Measurements from ENCODE around the gene LYRM7.
A peak's percentile ranks its signal among the peaks of the same experiment; 100 is the strongest.
"Not testable (repeated sequence)": the region's sequence is repeated elsewhere in the genome, so short reads cannot be mapped to it uniquely, and the experiment has no call there.

LYRM7 gene

DNA sequence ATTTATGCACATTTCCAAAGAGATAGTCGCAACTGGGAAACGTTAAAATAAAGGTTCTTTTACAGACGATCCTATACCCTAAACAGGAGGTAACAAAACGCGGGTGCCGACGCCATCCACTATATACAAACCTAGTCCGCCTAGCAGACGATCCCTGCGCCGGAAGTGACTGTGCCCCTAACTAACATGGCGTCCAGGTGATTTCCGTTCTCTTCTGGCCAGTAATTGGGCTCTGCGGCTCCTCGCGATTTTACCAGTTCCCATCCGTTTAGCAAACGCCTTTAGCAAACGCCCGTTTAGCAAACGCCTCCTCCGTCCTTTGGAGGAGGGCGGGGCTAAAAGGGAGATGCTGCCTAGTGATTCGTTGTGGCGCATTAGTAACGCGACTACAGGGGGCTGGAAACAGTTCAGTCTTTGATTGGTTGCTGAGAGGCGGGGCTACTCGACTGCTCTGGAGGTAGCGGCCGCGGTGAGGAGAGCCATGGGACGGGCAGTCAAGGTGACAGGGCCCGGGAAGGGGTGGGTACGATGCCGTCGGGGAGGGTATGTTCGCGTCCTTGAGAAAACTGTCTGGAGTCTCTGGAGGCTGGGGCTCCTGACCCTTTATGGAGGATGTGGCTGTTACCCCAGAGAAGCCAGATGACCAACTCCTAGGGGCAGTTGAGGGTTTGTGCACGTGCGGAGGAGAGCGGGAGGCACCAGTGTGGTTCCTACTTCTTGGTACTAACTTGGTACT is at the start of gene LYRM7:
TSS of gene LYRM7 (plus strand) at position 405 of the 736 bp plus-strand sequence. CDS start at position 482, 77 bp downstream.
- DNase-seq: peak; percentile 94

DNA sequence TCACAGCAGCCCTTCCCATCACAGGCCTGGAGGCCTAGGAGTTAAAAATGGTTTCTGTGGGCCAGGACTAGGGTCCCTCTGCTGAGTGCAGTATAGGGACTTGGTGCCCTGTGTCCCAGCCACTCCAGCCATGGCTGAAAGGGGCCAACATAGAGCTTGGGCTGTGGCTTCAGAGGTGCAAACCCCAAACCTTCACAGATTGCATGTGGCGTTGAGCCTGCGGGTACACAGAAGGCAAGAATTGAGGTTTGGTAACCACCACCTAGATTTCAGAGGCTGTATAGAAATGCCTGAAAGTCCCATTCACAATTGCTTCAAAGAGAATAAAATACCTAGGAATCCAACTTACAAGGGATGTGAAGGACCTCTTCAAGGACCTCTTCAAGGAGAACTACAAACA is 43.5 kb upstream of the LYRM7 start:
- DNase-seq: not testable (repeated sequence)

DNA sequence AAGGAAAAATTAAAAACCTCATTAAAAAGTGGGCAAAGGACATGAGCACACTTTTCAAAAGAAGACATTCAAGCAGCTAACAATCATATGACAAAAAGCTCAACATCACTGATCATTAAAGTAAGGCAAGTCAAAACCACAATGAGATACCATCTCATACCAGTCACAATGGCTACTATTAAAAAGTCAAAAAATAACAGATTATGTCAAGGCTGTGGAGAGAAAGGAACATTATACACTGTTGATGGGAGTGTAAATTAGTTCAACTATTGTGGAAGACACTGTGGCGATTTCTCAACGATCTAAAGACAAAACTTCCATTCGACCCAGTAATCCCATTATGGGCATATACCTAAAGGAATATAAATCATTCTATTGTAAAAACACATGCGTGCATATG is 41.4 kb upstream of the LYRM7 start:
- no peak for DNase-seq

DNA sequence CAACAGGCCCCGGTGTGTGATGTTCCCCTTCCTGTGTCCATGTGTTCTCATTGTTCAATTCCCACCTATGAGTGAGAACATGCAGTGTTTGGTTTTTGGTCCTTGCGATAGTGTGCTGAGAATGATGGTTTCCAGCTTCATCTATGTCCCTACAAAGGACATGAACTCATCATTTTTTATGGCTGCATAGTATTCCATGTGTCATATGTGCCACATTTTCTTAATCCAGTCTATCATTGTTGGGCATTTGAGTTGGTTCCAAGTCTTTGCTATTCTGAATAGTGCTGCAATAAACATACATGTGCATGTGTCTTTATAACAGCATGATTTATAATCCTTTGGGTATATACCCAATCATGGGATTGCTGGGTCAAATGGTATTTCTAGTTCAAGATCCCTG is 37.7 kb upstream of the LYRM7 start:
- DNase-seq: not testable (repeated sequence)

DNA sequence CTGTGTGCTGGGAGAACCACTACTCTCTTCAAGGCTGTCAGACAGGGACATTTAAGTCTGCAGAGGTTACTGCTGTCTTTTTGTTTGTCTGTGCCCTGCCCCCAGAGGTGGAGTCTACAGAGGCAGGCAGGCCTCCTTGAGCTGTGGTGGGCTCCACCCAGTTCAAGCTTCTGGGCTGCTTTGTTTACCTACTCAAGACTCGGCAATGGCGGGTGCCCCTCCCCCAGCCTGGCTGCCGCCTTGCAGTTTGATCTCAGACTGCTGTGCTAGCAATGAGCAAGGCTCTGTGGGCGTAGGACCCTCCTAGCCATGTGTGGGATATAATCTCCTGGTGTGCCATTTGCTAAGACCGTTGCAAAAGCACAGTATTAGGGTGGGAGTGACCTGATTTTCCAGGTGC is 32.3 kb upstream of the LYRM7 start:
- DNase-seq: not testable (repeated sequence)

DNA sequence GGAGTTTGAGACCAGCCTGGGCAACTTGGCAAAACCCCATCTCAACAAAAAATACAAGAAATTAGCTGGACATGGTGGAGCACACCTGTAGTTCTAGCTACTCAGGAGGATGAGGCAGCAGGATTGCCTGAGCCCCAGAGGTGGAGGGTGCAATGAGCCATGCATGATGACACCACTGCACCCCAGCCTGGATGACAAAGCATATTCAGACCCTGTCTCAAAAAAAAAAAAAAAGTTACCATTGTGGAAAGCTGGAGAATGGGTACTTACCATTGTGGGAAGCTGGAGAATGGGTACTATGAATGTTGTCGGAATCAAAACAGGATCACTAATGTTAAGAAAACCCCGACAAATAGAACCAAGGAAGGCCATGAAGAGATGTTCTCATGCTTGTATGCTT is 31.4 kb upstream of the LYRM7 start:
- no peak for DNase-seq

DNA sequence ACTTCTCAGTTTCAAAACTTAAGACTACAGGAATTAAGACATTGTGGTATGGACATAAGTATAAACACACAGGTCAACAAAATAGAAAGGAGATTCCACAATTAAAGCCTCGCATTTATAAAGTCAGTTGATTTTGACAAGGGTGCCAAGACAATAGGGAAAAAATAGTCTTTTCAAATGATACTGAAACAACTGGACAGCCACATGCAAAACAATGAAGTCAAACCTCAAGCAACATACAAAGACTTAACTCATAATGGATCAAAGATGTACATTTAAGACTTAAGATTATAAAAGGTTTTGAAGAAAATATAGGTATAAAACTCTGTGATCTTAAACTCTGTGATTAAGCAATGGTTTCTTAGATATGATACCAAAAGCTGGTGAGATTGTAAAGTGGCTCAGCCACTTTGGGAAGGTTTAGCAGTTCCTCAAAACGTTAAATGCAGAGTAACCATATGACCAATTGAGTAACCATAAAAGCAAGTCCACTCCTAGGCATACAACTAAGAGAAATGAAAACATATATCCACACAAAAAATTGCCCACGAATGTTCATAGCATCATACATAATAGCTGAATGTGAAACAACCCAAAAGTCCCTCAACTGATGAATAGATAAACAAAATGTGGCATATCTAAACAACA is 27.6 kb upstream of the LYRM7 start:
- no peak for DNase-seq

DNA sequence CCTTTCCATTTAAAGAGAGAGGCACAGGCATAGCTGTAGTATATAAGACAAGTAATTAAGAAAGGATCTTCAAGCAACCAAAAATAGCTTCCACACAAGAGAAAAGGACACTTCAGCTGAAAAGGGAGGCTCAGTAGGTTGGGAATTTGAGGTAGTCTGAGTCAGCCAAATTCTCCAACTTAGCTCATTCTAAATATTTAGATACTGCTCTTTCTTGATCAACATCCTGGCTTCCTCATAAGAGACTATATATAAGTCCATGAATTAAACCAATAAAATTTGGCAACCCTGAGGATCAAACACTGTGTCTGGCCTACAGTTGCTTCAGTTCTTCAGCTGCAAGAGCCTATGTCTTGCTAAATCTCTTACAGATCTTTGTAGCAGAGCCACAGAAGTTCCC is 23.5 kb upstream of the LYRM7 start:
- no peak for DNase-seq

DNA sequence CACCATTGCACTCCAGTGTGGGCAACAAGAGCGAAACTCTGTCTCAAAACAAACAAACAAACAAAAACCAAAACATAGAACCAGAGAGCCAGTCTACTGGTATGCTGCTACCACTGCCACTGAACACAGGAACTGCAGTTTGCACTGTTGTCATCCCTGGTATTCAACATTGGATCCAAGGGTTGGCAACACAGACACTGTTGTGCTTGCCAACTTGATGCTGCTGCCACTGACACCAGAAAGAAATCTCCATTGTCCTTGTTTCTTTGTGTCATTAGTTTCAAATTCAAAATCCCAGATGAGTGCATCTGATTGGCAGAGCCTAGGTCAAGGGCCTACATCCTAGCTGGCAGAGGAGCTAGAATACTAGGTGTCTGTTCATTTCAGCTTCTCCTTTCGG is 21.9 kb upstream of the LYRM7 start:
- DNase-seq: no peak

DNA sequence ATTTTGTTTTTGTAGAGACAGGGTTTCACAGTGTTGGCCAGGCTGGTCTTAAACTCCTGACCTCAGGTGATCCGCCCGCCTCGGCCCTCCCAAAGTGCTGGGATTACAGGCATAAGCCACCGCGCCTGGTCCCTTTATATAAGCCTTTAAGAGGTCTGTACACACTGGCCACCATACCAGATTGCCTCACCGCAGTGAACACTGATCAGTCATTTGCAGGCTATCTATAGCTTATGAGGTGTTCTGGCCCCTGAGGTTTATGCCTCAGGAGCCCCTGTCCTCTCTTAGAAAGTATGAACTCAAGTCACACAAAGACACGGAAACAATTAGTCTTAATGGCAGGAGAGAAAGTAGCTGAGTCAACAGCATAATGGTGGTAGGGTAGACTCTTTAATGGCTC is 20.3 kb upstream of the LYRM7 start:
- no peak for DNase-seq

DNA sequence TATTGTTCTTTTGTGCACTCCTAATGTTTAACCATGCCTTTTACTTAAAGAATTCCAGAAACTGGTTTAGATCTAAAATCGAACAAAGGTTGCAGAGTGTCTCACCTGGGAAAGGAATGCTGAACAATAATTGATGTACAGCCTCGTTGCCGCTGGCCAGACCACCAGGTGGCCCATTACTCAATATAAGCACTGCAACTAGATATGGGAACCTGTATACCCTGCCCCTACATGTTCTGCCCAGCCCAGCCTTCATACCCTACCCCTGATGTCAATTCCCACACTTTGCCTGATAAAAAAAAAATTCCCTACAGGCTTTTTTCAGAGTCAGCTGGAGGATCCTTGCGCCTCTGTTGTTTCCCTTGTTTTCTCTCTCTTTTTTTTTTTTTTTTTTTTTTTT is 19.5 kb upstream of the LYRM7 start:
- DNase-seq: no peak

DNA sequence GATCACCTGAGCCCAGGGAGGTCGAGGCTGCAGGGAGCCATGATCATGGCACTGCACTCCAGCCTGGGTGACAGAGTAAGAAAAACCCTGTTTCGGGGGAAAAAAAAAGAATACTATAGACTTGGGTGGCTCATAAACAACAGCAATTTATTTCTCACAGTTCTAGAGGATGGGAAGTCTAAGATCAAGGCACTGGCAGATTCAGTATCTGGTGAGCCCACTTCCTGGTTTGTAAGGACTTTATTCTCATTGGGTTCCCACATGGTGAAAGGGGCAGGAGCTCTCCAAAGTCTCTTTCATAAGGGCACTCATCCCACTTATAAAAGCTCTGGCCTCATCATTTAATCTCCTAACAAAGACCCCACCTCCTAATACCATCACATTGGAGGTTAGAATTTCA is 14.4 kb upstream of the LYRM7 start:
- no peak for DNase-seq

DNA sequence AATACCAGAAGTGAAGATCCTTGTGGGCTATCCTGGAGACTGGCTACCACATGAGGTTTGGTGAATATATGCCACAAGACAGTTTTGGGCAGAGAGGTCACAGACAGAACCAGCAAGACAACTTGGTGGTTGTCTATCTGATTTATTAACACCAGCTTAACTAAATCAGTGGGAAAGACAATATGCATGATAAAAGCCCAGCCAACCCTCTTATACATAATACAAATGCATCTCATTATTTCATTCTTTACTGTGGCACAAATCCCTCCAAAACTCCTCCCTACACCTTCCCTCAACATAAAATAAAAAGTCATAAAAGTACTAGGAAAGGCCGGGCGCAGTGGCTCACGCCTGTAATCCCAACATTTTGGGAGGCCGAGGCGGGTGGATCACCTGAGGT is 13.8 kb upstream of the LYRM7 start:
- DNase-seq: no peak

DNA sequence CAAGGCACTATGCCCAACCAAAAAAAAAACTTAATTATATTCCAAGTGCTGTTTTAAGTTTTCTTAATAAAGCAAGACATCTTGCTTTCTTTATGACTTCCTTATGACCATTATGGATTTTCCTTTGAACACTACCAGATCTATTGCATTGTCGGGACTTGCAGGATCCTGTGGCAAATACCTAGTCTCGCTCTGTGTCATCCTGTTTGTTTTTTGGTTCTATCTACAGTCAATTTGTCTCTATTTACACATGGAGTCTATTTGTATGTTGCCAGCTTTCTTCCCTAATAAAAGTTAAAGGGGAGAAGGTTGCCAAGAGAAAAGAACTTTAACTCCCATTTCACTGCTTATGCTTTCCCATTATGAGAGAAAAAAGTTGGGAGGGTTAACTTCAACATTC is 10.6 kb upstream of the LYRM7 start:
- DNase-seq: no peak

DNA sequence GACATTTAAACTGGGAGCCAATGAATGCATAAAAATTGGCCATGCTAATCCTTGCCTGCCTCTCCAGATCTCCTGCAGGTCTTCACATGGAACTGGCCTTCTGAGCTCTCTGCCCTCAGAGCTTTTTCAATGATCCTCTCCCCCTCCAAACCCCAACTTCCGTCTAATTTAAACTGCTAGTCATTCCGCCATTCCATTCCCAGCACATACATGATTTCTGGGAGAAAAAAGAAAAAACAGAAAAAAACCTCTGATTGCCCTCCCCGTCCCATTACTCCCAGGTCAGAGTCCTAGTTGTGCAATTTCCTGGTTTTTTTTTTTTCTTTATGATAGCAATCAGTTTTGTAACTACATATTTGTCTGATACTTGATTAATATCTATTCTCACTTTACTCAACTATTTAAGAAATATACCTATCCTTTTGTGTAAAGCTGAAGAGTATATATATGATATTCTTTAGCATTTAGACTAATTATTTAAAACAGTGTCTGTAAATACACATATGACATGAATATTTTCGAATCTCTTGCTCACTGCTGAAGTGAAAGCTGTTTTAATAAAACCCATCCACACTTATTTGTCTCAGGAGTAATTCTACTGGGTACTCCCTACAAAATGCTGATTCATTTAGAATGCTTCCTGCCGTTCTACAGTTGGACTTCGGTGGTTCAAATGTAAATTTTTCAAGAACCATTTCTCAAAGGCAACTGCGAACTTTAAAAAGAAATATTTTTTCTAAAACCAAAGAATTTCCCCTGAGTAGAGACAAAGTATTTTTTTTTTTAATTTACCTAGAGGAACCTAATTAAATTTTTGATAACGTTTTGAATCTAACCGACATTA is 7.2 kb upstream of the LYRM7 start:
- DNase-seq: no peak

DNA sequence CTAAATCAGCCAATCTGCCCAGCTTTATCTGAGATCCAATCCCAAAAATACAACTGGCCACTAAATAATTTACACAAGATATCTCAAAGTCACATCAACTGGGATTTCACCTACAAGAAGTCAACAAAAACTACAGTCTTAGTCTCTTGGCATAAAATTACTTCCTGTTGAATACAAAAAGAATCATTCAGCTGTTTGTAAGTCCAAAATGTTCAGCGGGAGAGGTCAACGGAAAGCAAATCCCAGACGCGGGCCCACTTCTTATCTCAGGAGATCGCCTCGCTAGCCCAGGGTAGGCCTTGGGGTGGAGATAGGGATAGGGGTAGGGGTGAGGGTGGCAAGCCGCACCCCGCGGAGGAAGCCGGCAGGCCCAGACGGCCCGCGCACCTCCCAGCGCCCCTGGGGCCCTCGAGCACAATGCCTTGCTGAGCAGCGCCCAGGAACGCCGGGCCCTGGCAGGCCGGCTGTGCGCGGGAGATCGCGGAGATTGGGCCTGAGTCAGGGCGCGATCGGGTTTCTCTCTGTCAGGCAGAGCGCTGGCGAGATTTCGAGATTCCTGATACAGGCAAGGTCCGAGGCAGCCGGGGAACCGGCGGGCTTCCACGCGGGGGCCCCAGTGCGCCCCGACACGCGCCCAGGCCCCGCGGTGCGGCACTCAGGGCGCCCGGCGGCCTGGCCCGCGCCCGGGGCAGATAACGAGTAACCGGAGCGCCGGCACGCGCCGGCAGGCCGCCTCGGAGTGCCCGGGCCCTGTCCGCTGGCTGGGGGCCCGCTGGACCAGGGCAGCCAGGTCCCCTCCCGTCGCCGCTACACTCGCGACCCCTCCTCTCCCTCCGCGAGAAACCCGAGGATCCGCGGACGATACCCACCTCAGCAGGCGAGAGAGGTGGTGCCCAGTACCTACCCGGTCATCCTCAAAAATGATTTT is 6.3 kb upstream of the LYRM7 start:
- DNase-seq: peak; percentile 73 to 75

DNA sequence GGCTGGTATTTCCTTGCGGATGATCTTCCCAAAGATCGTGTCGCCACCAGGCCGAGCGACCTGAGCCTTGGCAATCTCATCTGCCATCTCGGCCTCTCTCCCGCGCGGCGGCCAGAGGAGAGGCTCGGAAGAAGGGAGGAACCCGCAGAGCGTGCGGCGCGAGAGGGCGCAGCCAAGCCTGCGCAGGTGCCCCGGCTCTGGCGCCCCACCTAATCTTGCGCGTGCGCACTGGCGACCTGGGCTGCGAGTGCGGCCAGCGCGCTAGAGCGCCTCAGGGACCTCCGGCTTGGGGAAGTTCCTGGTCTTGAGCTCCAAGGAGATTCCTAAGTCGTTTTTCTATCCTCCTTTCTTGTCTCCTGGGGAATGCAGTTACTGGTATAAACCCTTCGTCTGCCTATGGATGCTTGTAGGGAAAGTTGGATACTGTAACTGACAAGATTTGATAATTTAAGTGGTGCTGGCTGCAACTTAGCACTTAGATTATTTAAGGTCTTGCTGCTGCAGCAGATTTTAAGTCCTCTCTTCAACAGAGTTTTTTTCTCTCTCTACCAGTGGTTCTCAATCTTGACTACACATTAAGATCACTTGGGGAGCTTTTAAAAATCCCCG is 5.5 kb upstream of the LYRM7 start, which contains the start of gene HINT1:
TSS of gene HINT1 (minus strand) at position 138 of the 609 bp plus-strand sequence. CDS start at position 87, 51 bp downstream.
- peak; percentile 92 to 94 for DNase-seq

DNA sequence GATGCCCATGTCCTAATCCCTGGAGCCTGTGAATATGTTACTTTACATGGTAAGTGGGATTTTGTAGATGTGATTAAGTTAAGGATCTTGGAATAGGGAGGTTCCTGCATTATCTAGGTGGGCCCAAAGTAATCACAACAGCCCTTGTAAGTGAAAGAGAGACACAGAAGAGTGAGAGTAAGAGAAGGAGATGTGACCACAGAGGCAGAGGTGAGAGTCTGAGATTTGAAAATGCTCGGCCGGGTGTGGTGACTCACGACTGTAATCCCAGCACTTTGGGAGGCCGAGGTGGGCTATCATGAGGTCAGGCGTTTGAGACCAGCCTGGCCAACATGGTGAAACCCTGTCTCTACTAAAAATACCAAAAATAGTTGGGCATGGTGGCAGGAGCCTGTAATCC is 3.1 kb upstream of the LYRM7 start:
- no peak for DNase-seq

DNA sequence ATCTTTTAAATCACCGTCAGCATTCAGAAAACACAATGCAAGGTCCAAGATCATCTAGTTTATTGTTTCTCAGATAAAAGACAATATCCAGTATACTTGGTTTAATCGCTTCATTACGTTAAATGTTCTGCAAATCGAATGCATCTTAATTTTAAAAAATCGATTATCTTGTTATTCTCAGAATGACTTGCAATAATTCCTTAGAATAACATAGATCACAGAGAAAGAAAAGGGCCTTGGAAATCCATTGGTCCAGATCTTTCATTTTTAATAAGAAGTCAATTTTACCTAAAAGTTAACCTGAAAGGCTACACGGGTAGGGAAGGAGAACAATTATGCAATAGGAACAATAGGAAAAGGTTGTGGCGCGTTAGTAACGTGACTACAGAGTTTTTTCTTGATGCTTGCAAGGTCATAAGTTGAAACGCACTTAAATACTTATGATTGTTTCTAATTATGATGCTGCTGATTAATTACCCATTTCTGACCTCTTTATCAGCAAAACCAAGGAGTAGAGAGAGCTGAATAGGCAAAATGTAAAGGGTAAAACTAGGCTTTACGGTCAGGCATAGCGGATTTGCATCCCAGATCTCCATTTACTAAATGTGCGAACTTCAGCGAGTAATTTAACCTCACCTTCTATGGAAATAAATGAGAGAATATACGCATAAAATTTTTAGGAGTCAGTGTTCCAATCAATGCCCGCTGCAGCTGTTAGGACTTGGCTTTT is 769 bp upstream of the LYRM7 start:
- no peak for DNase-seq

DNA sequence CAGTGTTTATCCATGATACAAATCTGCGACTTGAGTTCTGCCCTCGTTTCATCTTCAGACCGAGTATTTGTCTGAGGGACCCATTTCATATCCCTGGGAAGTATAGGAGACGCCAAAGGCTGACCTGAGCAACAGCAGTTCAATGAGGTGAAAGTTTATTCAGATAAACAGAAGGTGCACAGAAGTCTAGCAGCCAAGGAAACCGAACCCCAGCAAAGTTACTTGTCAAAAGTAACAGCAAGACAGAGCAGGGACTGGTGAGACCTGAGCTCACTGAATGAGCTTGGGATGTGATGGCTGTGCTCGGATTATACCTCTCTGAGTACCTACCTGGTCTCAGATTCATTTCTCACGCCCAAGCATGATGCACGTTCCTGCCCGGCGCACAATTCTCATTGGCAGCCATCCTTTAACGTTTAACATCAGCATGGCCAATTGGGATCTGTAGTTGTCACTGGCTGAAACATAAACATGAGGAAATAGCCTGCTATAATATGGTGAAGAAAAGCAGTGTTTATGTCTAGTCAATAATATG is 599 bp downstream of the LYRM7 start:
- no peak for DNase-seq

DNA sequence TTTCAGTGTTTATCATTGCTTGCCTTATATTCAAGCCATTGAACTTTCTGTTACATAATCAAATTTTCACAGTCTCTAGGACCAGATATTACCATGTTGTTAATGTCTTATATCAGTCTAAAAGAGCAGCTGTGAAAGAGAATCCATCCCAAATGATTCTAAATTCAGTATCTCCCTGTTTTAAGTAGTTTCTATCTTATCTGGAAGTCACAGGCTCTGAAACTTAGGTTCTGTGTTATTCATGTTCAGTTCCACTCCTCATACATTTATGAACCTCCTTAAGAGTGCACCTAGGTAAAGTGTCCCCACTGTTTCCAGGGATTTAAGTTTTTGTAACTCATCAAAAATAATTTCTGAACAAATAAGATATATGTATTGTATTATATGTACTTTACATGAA is 9.7 kb downstream of the LYRM7 start:
- DNase-seq: no peak

Measured in activated CD4-positive, alpha-beta T cell treated with anti-CD3 and anti-CD28 coated beads for 4 hours (primary cell).